NCI-H510A (cell line): Measurements from ENCODE around the gene ZNF536.
"Not testable (repeated sequence)": the region's sequence is repeated elsewhere in the genome, so short reads cannot be mapped to it uniquely, and the experiment has no call there.

Experiments used
- DNase-seq: peaks from one replicate; lab custom pipeline; 2025; lab: John Stamatoyannopoulos, UW

The ZNF536 gene

GRCh38 chr19:30341611-30342201 lies 30.5 kb upstream of the ZNF536 start:
- DNase-seq: no peak

GRCh38 chr19:30342901-30343300 lies 29.3 kb upstream of the ZNF536 start:
- no peak for DNase-seq

- DNase-seq: no peak
Measured at GRCh38 chr19:30344446-30345425, 27.4 kb upstream of the ZNF536 start.

- no peak for DNase-seq
Measured at GRCh38 chr19:30345686-30346085, 26.5 kb upstream of the ZNF536 start.

GRCh38 chr19:30346468-30346867 lies 25.7 kb upstream of the ZNF536 start:
- DNase-seq: not testable (repeated sequence)

- DNase-seq: no peak
Measured at GRCh38 chr19:30349131-30349730, 23.0 kb upstream of the ZNF536 start.

- no peak for DNase-seq
Measured at GRCh38 chr19:30350692-30351663, 21.2 kb upstream of the ZNF536 start.

GRCh38 chr19:30351774-30352173 lies 20.4 kb upstream of the ZNF536 start:
- no peak for DNase-seq

GRCh38 chr19:30353394-30353945 lies 18.7 kb upstream of the ZNF536 start:
- no peak for DNase-seq

- no peak for DNase-seq
Measured at GRCh38 chr19:30355586-30355985, 16.6 kb upstream of the ZNF536 start.

- no peak for DNase-seq
Measured at GRCh38 chr19:30356951-30357579, 15.1 kb upstream of the ZNF536 start.

- DNase-seq: no peak
Measured at GRCh38 chr19:30357580-30357954, 14.6 kb upstream of the ZNF536 start.

- no peak for DNase-seq
Measured at GRCh38 chr19:30358319-30358718, 13.9 kb upstream of the ZNF536 start.

GRCh38 chr19:30358821-30359580 lies 13.2 kb upstream of the ZNF536 start:
- DNase-seq: no peak

- no peak for DNase-seq
Measured at GRCh38 chr19:30359936-30360335, 12.2 kb upstream of the ZNF536 start.

- DNase-seq: no peak
Measured at GRCh38 chr19:30360376-30361106, 11.6 kb upstream of the ZNF536 start.

- no peak for DNase-seq
Measured at GRCh38 chr19:30361107-30361447, 11.1 kb upstream of the ZNF536 start.

- DNase-seq: no peak
Measured at GRCh38 chr19:30361721-30362120, 10.5 kb upstream of the ZNF536 start.

GRCh38 chr19:30362156-30362754 lies 9.9 kb upstream of the ZNF536 start:
- DNase-seq: no peak
